K562 (cell line): ENCODE data around the gene IDI2. TPM values are rescaled to one million over a fixed set of nuclear protein-coding genes. Genes with fewer than 3 reads are reported as not detected.

Source experiments
- ARNT ChIP-seq, 2 experiments: fragments of 450-650 bp; IDR thresholded peaks; 2 replicates each; pipeline ENCODE4 v1.6.1; 2016; ENCODE audit warnings: mild to moderate bottlenecking in 1 of 2
- CCNT2 ChIP-seq: IDR thresholded peaks from 2 replicates; pipeline ENCODE4 v1.6.1; 2011; ENCODE audit warnings: borderline replicate concordance, low read depth, mild to moderate bottlenecking, moderate library complexity, mixed read lengths, low read length; ENCODE audit not compliant: insufficient read length; ENCODE audit errors: extremely low read depth
- DPF2 ChIP-seq: fragments of 450-650 bp; IDR thresholded peaks from 2 replicates; pipeline ENCODE4 v1.6.1; 2016
- ELF1 ChIP-seq: fragments of 200-800 bp; sonication (Bioruptor generic); IDR thresholded peaks from 2 replicates; pipeline ENCODE4 v1.6.1; 2016; ENCODE audit warnings: missing genetic modification characterization, missing compliant biosample characterization
- ELF4 ChIP-seq: fragments of 450-650 bp; formaldehyde crosslinking; IDR thresholded peaks from 2 replicates; pipeline ENCODE4 v1.4.0; 2022; ENCODE audit warnings: missing genetic modification characterization
- EP300 ChIP-seq: IDR thresholded peaks from 2 replicates; pipeline ENCODE4 v1.6.1; 2012; ENCODE audit warnings: low read length, improper control_type of control experiment
- ESRRA ChIP-seq: fragments of 450-650 bp; IDR thresholded peaks from 2 replicates; pipeline ENCODE4 v1.6.1; 2014; ENCODE audit warnings: low read depth, mild to moderate bottlenecking, moderate library complexity, borderline replicate concordance
- HMBOX1 ChIP-seq: sonication (generic); IDR thresholded peaks from 2 replicates; pipeline ENCODE4 v1.6.1; 2016
- HSF4 ChIP-seq: fragments of 250-450 bp; sonication (Bioruptor Pico); IDR thresholded peaks from 2 replicates; pipeline ENCODE4 v2.1.2; 2022; ENCODE audit warnings: mild to moderate bottlenecking, moderate library complexity, borderline replicate concordance
- KLF16 ChIP-seq: IDR thresholded peaks from 2 replicates; pipeline ENCODE4 v1.6.1; 2016; ENCODE audit warnings: antibody characterized with exemption
- MECOM ChIP-seq: fragments of 250-450 bp; sonication (Bioruptor Pico); IDR thresholded peaks from 2 replicates; pipeline ENCODE4 v1.8.0; 2022; ENCODE audit warnings: inconsistent platforms
- NCOR1 ChIP-seq: fragments of 450-650 bp; IDR thresholded peaks from 2 replicates; pipeline ENCODE4 v1.6.1; 2016; ENCODE audit warnings: mild to moderate bottlenecking, moderate library complexity
- NR2F6 ChIP-seq: fragments of 450-650 bp; formaldehyde crosslinking; IDR thresholded peaks from 2 replicates; pipeline ENCODE4 v1.4.0; 2020; ENCODE audit warnings: mild to moderate bottlenecking
- RBM25 ChIP-seq: fragments of 200-400 bp; formaldehyde crosslinking; IDR thresholded peaks from 2 replicates; pipeline ENCODE4 v1.6.1; 2018; ENCODE audit warnings: low read length, low read depth, moderate library complexity; ENCODE audit not compliant: severe bottlenecking
- SETDB1 ChIP-seq: IDR thresholded peaks from one replicate; pipeline ENCODE4 v1.6.1; 2012; ENCODE audit warnings: low read length, control low read depth, inconsistent platforms
- SMARCE1 ChIP-seq: fragments of 450-650 bp; IDR thresholded peaks from 2 replicates; pipeline ENCODE4 v1.7.1; 2016; ENCODE audit warnings: mild to moderate bottlenecking
- SRSF7 ChIP-seq: fragments of 200-400 bp; formaldehyde crosslinking; optimal IDR thresholded peaks from 2 replicates; pipeline ENCODE3; 2017; ENCODE audit warnings: mild to moderate bottlenecking, low read depth, low read length
- TFAP4 ChIP-seq: sonication (generic); formaldehyde crosslinking; IDR thresholded peaks from 2 replicates; pipeline ENCODE4 v1.8.0; 2022; ENCODE audit warnings: missing genetic modification reagents, mild to moderate bottlenecking, moderate library complexity, borderline replicate concordance
- UBTF ChIP-seq, 2 experiments: IDR thresholded peaks; 2 replicates each; pipeline ENCODE4 v1.6.1; 2012; ENCODE audit warnings: improper control_type of control experiment in 2 of 2, low read depth in 2 of 2, low read length in 2 of 2, borderline replicate concordance in 1 of 2
- ZNF197 ChIP-seq: fragments of 200-800 bp; sonication (Bioruptor generic); IDR thresholded peaks from 2 replicates; pipeline ENCODE4 v1.6.1; 2016; ENCODE audit warnings: low read depth, missing genetic modification characterization, missing compliant biosample characterization
- ZNF592 ChIP-seq: fragments of 450-650 bp; IDR thresholded peaks from 2 replicates; pipeline ENCODE4 v1.6.1; 2017; ENCODE audit warnings: antibody characterized with exemption, mild to moderate bottlenecking
- polyA plus RNA-seq, 8 experiments: library from polyadenylated mRNA; depleted of rRNA in 4 of 8; stranded (reverse) in 5 of 8; unstranded in 3 of 8; fragments of >200 nt; fragmentation: Nextera tagmentation in 2 of 8; fragmentation: Illumina TruSeq in 1 of 8; extraction: Ambion mirVana in 2 of 8; extraction: Trizol in 1 of 8; gene quantifications; 2 replicates each; pipeline versions ENCODE4 v1.2.1 to v1.2.3, GENCODE V29; 2011 to 2014; ENCODE audit warnings: inconsistent platforms in 1 of 8, missing spikeins in 1 of 8
- total RNA-seq, 7 experiments: library from RNA; depleted of rRNA in 6 of 7; stranded (reverse); fragments of >200 nt in 6 of 7; fragmentation: Illumina TruSeq in 2 of 7; extraction: Trizol in 2 of 7; gene quantifications; 2 replicates each; pipeline versions ENCODE4 v1.2.1 to v1.2.3, GENCODE V29; 2011 to 2021; ENCODE audit warnings: low replicate concordance in 1 of 7

The IDI2 gene
- total and polyA plus RNA-seq, 9 of the 15 experiments (the other 6 are each of a cell fraction or from before 2014, with no cell fraction given): not detected

GRCh38 chr10:1009071-1009494, 16.6 kb downstream of the IDI2 start (continued):
- TF ChIP-seq ZNF592 (0 out of 2 replicates have a peak, but pooled peaks have one; percentile 27), RBM25 (peak; percentile 90), ELF1 (tag) (0 out of 2 replicates have a peak, but pooled peaks have one; percentile 24), ZNF197 (CRISPR knock-in tag) (peak; percentile 51; the same call in 1 of the 2 replicates), KLF16 (peak; percentile 23; the same call in 1 of the 2 replicates), CCNT2 (peak; percentile 42), TFAP4 (0 out of 2 replicates have a peak, but pooled peaks have one; percentile 12), SETDB1 (no peak), HSF4 (CRISPR knock-in tag) (no peak), SMARCE1 (peak; percentile 61), DPF2 (peak; percentile 82), NR2F6 (CRISPR knock-in tag) (no peak), ARNT (IDR thresholded peaks at IDR 0.05) (peak in 1 of 2 experiments; percentile 42; a peak in 1 of 4 replicates), ESRRA (peak; percentile 17; the same call in 1 of the 2 replicates), NCOR1 (peak; percentile 83), UBTF (IDR thresholded peaks at IDR 0.05; ENCODE audit: borderline replicate concordance in 1 of 2, low read depth in 2 of 2, low read length in 2 of 2) (peak in 1 of 2 experiments; percentile 68; a peak in 2 of 4 replicates), HMBOX1 (no peak), ELF4 (CRISPR knock-in tag) (peak; percentile 56; the same call in 1 of the 2 replicates), MECOM (CRISPR knock-in tag) (0 out of 2 replicates have a peak, but pooled peaks have one; percentile 32), SRSF7 (no peak), EP300 (peak; percentile 61)
